GM12801 (cell line): Measurements from ENCODE around the gene CDRT4.

Experiments
- CTCF ChIP-seq: IDR thresholded peaks from one replicate; pipeline ENCODE4 v1.5.1; 2011; ENCODE audit warnings: control low read depth; ENCODE audit not compliant: insufficient read length; ENCODE audit errors: extremely low read depth

Gene CDRT4

DNA sequence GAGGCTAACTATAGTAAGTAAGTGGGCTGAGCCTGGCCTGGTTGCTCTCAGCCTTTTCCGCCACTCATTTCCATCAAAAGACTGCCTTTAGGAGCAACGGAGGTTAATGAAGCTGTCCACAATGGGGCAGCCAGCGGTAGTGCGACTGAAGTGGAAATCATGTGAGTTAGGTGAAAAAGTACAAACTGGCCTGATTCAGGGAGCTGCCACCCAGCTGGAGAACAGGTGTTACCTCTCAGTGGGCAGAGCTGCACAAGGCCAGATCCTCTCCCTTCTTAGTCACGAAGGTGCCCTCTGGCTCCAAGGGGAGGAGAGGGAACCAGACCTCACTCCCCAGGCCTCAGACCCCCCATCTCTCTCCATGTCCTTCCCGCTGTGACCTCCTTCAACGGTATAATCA is 34.4 kb upstream of the CDRT4 start:
- TF ChIP-seq CTCF, result no peak

DNA sequence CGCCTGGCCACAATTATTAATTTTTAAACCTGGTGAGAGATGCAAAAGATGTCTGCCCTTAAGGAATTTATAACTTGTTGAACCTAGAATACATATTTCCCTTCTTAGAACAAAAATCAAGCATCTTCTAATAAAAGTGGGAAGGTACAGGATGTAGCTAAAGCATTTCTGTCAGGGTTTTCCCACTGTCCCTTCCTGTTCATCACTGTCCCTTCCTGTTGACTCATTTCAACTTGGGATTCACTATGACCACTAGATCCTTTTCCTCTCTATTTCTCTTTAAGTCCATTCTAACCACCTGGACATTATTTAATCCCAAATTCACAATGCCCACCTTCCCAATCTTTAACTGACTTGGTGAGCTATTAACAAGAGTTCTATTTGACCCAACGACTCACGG is 33.9 kb upstream of the CDRT4 start:
- TF ChIP-seq CTCF, result no peak

- TF ChIP-seq CTCF, result no peak
Measured at GRCh38 chr17:15498107-15498506, 30.7 kb upstream of the CDRT4 start.

DNA sequence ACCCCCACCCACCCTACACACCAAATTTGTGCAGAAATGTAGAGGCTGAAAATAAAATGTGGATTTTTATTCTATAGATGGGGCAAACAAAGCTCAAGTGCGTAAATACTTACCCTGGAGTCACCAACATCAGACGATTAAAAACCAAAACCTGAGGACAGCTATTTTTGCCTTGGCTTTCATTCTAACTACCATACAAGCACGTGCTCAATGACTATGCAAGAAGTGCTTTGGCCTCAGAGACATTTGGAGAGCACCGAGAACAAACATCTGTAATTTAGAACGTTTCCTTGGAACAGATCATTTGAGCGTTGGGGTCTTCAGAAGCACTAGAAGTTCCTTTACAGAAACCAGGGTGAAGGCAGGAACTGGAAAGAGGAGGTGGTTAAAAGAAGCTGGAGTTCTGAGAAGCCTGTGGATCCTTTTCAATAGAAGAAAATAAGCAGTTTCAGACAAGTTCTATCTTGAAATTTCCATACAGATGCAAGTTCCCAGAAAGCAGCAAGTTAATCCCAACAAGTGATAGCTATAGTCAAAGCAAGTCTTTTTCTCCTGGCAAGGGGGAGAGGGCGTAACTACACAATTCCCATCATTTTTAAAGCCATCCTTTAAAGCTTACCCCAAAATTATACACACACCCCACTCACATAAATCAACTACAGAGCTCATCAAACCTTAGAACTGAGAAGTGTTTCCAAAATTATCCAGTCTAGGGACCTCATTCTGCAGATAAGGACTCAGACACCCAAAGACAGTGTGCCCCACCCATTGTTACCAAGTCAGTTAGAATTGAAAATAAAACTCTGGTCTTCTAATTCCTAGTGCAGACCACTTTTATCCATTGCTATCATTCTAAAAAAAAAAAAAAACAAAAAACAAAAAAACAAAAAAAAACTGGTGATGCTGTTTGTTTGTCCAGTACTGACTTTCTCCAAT is 29.6 kb upstream of the CDRT4 start:
- no peak for TF ChIP-seq CTCF

DNA sequence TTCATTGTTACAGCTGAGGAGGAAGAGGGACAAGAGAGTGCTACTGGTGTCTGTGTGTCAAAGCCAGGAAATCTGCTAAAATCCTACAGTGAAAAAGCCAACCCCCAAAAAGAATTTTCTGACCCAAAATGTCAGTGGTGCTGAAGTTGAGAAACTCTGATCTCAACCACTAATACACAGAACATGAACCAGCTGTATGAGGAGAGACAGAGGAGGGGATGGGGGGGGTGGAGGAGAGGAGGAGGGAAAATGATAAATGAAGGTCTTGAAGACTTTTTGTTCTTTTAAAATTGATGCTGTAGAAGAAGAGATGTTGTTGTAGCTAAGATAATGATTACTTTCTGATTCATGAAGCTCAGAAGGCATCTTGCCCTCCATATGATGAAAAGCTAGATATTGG is 27.4 kb upstream of the CDRT4 start:
- no peak for TF ChIP-seq CTCF

- no peak for TF ChIP-seq CTCF
Measured at GRCh38 chr17:15493693-15494035, 26.2 kb upstream of the CDRT4 start.

DNA sequence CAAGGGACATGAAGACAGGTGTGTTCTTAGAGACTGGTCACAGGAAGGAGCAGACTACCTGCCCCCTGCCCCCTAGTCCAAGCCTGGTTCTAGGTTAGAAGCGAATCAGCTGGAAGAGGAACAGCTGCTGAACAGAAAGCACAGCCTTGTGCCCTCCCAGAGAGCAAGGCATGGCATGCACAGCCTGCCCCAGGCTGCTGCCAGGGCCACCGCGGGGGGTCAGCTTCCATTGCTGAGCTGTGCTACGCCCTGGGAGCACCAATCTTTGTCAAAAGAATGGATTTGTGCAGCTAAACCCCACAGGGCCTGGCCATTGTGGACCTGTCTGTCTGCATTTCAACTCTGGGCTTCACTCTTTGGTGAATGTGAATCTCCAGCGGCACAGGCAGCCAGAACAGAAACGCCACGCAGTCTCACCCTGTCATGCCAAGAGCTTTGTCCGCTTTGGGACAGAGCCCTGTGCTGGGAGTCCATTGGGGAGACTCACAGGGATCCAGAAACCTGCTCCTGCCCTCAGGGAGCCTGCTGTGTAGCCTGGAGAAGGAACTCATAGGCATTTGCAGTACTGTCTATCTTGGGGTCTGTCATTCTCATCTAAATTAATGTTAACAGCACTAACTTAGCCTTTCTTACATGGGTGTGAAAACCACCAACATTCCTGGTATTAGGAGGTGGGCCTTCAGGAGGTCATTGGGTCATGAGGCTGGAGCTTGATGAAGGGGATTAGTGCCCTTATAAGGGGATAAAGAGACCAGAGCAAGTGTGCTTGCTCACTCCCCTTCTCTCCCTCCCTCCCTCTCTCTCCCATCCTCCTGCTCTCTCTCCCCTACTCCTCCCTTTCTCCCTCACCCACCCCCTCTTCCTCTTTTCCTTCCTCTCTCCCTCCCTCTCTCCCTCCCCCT is 25.6 kb upstream of the CDRT4 start:
- TF ChIP-seq CTCF, result no peak
